ENCODE measurements around the gene LPIN2.

LPIN2 gene

GRCh38 chr18:2981212-2981728 lies 31.7 kb downstream of the LPIN2 start:
- no peak for DNase-seq (ENCODE audit: low read depth)

DNA sequence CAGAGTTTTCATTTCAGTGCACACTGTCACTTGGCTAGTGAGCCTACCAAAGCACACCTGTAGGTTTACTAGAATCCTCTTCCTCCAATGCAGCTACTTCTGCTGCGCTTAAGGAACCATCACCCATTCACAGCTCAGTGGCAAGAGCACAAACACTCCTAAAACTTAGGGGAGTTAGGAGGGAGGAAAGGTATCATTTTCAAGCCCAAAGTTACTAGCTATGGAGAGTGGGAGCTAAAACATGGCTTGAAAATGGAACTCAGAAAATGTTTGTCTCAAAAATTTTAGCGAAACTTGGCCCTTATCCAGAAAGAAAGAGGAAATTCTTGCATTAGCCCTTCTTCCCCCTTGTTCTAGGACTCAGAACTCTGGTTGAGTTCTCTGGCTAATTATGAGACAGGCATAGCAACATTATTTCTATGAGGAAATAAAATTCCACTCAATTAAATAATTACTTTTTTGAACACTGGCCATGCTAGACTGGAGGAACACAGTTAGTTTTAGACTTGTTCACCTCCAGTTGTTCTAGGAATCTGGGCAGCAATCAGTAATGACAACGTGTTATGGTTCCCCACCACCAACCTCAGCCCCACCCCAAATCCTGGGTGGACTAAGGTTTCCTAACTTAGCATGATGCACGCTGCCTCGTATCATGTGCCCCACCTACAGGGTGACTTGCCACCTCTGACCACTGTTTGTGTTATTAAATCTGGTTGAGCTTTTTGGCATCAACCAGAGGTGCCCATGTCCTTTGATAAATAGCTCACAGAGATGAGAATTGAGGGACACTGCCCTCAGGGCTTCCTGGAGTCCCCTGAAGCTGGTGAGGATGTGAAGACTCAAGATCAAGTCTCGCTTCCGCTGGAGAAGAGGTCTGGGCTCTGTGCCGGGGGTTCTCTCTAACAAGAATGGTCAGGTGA lies 32.8 kb downstream of the LPIN2 start:
- no peak for DNase-seq (ENCODE audit: low read depth)

DNA sequence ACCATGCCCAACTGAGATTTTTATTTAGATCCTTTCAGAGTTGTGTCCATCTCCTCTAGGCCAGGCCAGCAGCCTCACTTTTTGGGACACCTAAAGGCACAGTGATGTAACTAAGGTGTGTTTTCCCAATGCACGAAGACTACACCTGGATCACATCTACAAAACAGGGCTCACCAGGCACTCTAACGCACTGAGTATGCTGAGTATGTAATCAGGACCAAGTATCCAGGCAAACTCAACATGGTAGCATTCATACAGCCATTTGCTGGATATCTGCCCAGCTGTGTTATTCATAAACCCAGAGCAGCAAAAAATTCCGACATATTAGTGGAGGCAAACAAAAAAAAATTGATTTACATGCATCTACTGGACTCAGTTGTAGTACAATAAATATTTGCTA lies 33.8 kb downstream of the LPIN2 start:
- no peak for DNase-seq (ENCODE audit: low read depth)

DNA sequence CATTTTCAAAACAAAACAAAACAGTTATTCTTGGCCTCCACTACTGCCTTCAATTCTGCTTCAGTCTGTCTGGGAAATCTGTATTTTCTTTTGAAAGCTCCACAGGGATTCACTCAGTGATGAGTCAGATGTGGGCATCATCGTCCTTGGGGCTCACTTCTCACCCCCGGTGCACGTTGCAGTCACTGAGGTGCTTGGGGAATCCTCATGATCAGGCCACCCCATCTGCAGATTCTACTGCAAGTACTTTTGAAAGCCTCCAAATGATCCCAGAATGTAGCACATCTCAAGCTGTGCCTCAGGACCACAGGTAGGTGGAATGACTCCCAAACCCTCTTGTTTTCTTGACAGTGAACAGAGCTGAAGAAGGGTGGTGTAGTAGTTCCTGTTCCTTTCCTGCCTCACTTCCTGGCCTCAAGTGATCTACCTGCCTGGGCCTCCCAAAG lies 34.3 kb downstream of the LPIN2 start:
- no peak for DNase-seq (ENCODE audit: low read depth)

DNA sequence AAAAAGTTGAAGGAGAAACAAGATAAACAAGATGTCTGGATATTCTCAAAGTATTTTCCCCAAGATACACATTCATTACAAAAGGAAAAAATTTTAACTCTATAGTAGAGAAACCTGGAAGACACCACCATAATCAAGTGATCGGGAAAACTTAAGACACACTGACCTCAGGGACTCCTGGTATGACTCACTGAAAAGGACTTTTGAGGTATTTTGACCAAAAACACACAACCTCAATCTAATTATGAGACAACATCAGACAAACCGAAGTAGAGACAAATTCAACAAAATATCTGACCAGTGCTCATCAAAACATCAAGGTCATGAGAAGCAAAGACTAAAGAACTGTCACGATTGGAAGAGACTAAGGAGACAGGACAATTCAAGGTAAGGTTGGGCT lies 34.7 kb downstream of the LPIN2 start:
- no peak for DNase-seq (ENCODE audit: low read depth)

DNA sequence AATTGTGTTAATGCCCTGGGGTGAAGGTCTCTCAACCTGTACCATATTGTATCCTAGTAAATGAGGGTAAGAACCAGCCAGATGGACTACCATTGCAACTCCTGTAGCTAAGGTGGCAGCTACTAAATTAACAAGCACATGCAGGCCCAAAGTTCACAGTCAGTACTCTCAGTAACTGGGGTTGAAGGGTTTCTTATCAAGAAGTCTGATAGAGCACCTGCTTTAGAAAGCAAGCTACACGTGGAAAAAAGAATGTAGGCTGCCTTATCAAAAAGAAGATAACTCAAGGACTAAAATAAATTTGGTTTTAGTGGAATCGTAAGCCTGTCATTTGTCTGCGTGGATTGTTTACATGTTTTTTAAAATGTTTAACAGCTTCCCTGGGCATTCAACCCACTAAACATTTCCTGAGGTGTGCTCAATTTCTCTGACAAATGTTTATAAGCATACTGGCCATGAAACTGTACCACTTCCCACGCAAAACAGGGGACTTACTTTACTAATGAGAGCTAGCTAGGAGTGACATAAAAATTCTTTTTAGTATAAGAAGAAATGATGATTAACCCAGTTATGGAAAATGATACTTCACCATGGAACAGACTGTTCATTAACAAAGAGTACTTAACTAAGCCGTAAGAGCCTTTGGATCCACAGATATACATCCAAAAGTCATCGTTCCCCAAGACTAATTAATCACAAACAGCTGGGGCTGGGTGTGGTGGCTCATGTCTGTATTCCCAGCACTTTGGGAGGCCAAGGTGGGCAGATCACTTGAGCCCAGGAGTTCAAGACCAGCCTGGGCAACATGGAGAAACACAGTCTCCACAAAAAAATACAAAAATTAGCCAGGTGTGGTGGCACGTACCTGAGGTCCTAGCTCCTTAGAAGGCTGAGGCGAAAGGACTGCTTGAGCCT lies 36.5 kb downstream of the LPIN2 start:
- no peak for DNase-seq (ENCODE audit: low read depth)

GRCh38 chr18:2974731-2975130 lies 38.2 kb downstream of the LPIN2 start:
- DNase-seq (ENCODE audit: low read depth) = no peak

GRCh38 chr18:2971741-2972552 lies 41.0 kb downstream of the LPIN2 start:
- peak; percentile 42 for DNase-seq (ENCODE audit: low read depth)

- DNase-seq (ENCODE audit: low read depth) = no peak
These were observed 41.9 kb downstream of the LPIN2 start for GRCh38 chr18:2970772-2971659.

- no peak for DNase-seq (ENCODE audit: low read depth)
These were observed 42.6 kb downstream of the LPIN2 start for GRCh38 chr18:2970344-2970743.

GRCh38 chr18:2969695-2970094 lies 43.2 kb downstream of the LPIN2 start:
- DNase-seq (ENCODE audit: low read depth) = no peak

- no peak for DNase-seq (ENCODE audit: low read depth)
These were observed 44.3 kb downstream of the LPIN2 start for GRCh38 chr18:2968606-2969005.

DNA sequence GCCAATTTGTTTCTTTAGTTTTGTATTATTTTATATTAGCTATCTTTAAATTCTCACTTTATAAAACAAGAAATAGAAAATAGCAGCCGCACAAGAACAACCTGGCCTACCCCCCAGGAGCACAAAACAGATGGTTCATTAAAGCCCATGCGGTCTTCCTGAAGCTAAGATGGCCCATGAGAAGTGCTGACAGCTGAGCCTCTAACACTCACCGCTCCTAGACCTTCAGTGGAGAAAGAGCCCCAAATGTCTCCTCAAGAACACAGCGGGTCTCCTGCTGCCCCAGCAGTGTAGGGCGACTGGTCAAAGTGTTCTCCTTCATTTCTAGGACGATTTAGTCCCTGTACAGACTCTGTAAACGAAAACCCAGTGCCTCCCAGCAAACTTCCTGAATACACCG lies 45.1 kb downstream of the LPIN2 start:
- DNase-seq (ENCODE audit: low read depth) = no peak

GRCh38 chr18:2967357-2967756 lies 45.6 kb downstream of the LPIN2 start:
- no peak for DNase-seq (ENCODE audit: low read depth)

DNA sequence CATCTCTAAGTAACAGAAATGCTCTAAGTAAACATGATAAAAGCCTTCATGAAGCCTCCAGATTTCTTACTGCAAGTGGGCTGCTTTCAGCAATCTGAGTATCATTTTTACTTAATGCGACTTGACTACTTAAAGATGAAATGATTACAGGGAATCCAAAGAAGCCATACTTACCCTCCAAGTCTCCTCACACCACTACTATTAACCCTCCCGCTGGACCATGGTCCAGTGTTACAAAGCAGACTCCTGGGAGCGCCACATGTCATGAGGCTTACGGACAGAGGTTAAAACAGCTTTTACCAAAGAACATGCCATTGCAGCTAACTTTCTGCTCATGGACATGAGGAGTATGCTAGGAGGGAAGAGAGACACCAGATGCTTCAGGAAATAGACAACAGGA lies 46.4 kb downstream of the LPIN2 start:
- DNase-seq (ENCODE audit: low read depth) = no peak

DNA sequence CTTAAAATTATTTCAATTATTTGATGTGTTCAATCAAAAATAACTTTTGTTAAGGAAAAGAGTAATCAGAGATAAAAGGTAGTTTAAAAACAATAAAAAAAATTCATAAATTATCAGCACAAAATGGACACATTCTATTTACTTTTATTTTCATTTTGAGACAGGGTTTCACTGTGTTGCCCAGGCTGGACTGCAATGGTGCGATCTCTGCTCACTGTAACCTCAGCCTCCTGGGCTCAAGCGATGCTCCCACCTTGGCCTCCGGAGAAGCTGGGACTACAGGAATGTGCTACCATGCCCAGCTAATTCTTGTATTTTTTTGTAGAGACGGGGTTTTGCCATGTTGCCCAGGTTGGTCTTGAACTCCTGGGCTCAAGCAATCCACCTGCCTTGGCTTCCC lies 47.1 kb downstream of the LPIN2 start:
- no peak for DNase-seq (ENCODE audit: low read depth)

- no peak for DNase-seq (ENCODE audit: low read depth)
These were observed 48.5 kb downstream of the LPIN2 start for GRCh38 chr18:2964361-2965010.

Measured in activated T-cell treated with anti-CD3 and anti-CD28 coated beads for 1 hour (primary cell).